RWPE1 (cell line): ENCODE measurements around the gene PTPRK.

Source experiments
- CTCF ChIA-PET: fragments of 350-600 bp; sonication (Branson Sonifier 250); formaldehyde crosslinking; extraction: SDS; loops from one replicate; lab custom pipeline; 2021; lab: Yijun Ruan, JAX
- POLR2A ChIA-PET: fragments of 400-600 bp; formaldehyde crosslinking; extraction: SDS; loops from one replicate; lab custom pipeline; 2020; ENCODE audit warnings: antibody characterized with exemption; ENCODE audit not compliant: low non-redundant PET; lab: Yijun Ruan, JAX
- DNase-seq: peaks from one replicate; pipeline ENCODE4 v3.0.0; 2012; ENCODE audit warnings: low spot score
- H3K27ac ChIP-seq: fragments of 450-650 bp; 2 replicates; pipeline ENCODE4 v1.5.1; 2017
- CTCF ChIP-seq: fragments of 450-650 bp; conservative IDR thresholded peaks from 2 replicates; pipeline ENCODE4 v1.5.1; 2017; ENCODE audit warnings: low read depth, mild to moderate bottlenecking

Gene PTPRK

DNA sequence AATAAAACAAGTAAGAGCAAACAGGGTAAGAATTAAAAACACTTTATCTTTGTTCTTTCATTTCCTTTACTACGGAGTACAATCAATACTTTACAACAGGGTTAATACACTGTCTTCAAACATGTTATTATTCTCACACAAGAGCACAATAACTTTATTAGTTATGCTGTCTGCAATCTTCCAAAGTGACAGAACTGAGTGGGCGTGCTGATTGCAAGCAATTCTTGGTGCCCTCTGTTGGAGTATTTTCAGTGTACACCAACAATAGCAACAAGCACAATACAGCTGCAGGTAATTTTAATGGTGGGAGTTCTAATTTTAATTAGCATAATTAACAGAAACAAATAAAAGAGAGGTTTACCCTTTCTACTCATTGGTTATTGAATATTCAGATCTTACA is 33.9 kb upstream of the PTPRK start:
- ChIA-PET POLR2A (no interaction called here), CTCF (no interaction called here)

DNA sequence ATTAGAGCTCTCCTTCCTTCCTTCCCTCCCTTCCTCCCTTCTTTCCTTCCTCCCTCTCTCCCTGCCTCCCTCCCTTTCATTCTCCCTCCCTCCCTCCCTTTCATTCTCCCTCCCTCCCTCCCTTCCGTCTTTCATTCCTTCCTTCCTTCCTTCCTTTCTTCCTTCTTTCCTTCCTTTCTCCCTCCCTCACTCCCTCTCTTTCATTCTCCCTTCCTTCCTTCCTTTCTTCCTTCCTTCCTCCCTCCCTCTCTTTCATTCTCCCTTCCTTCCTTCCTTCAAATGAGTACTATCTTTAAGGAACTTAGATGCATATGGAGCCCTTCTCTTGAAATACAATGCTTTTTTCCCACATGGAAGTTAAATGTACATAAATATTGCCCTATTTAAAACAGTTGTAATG is 20.9 kb upstream of the PTPRK start:
- ChIA-PET POLR2A (no interaction called here), CTCF (no interaction called here)
- H3K27ac ChIP-seq = no peak overlapping the region
- DNase-seq = no peak
- TF ChIP-seq CTCF = no peak

More for the DNA sequence above, 33.9 kb upstream of the PTPRK start:
- no peak for TF ChIP-seq CTCF
- DNase-seq = no peak
- no peak overlapping the region for H3K27ac ChIP-seq

- no peak for TF ChIP-seq CTCF
- ChIA-PET CTCF (interaction anchor here (0.5 to 0.6 kb wide), 3 partner anchors 182 to 1424 kb away, joined by 3 read pairs; no protein-coding TSS in a partner anchor), POLR2A (no interaction called here)
- no peak overlapping the region for H3K27ac ChIP-seq
- no peak for DNase-seq
These were observed 18.4 kb upstream of the PTPRK start for GRCh38 chr6:128538763-128539162.

- DNase-seq = no peak
- POLR2A ChIA-PET = no interaction called here
- CTCF ChIA-PET = no interaction called here
- no peak overlapping the region for H3K27ac ChIP-seq
- no peak for TF ChIP-seq CTCF
These were observed 12.4 kb upstream of the PTPRK start for GRCh38 chr6:128532827-128533226.

DNA sequence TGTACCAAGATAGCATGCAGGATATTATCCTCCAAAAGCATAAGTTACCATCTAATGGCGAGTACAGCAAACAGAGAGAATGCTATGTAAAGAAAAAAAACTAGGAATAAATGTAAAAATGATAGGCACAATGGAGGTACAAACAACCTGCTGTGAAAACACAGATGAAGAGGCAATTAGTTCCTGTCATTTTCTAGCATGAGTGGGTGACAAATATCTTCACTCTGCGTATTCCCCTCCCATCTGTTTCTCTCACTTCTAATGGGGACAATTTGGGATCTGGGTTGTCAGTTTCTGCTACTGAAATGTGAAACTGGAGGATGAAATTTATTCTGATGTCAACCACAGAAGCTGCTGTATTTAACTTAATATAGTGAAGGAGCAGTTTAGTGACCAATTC is 11.7 kb upstream of the PTPRK start:
- no peak for DNase-seq
- H3K27ac ChIP-seq = no peak overlapping the region
- ChIA-PET CTCF (no interaction called here), POLR2A (no interaction called here)
- no peak for TF ChIP-seq CTCF

DNA sequence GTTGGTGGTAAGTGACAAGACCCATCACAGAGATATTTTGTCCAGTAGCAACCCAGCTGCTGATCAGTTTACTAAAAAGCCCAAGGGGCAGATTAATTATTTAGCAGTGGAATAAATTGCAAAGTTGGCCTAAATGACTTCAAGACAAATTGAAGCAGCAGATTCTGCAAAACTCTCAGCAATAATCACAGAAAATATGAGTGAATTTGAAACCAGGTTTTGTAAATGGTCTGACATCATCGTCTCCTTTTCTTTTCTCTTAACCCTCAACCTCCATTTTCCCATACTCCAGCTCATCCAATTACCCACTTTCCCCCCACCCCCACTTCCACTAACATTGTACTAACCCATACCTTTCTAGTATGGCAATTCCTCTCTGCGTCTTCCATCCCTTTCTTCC is 11.3 kb upstream of the PTPRK start:
- ChIA-PET CTCF (no interaction called here), POLR2A (no interaction called here)
- DNase-seq = no peak
- no peak for TF ChIP-seq CTCF
- H3K27ac ChIP-seq = no peak overlapping the region

DNA sequence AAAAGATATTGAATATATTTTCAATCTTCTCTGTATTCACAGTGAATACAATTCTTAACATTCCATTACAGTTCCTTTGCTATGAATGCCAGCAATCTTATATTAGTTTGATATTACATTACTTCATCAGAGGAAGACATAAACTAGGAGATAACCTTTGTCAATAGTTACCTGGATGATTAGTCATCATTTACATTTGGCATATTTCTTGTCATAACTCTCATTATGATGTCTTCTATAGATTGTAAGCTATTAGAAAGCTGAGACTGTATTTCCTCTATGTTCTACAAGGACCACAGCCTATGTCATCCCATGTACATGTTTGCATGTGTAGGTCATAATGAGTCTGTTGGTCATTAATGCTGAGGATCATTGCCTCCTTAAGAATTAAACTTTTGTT is 7.8 kb upstream of the PTPRK start:
- ChIA-PET POLR2A (no interaction called here), CTCF (no interaction called here)
- no peak for TF ChIP-seq CTCF
- no peak overlapping the region for H3K27ac ChIP-seq
- DNase-seq = no peak
